LNCAP (cell line): ENCODE results near the gene SLC18A3.

Experiments used
- TF ChIP-seq, protein P1 (sequence below): fragments of 450-650 bp; IDR thresholded peaks from 2 replicates; pipeline ENCODE4 v1.5.1; 2017; ENCODE audit warnings: mild to moderate bottlenecking

SLC18A3 gene

DNA sequence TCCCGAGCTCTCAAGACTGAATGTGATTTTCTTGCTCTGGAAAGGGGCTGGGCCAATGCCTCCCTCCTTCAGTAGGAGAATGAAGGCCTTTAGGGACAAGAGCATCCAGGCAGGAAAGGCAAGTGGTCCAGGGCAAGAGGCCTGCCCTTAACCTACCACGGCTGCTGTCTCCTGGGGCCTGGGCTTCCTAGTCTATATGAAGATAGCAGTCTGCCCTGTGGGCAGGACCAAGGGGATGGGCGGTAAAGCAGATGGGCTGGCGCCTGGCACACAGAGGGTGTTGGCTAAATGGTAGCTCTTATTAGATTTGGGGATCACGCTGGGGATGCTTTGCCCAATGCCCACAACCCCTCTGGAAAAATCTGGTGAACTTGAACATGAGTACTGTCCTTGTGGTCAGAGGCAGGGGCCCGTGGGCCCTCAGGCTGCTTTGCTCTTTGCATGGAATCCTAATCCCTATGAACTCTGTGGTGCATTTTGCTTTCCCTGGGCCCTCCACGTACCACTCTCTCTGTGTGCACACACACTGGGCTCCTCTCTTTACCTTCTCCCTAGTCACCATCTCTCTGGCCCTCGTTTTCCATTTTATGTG is 24.1 kb downstream of the SLC18A3 start:
- TF ChIP-seq, protein P1, sequence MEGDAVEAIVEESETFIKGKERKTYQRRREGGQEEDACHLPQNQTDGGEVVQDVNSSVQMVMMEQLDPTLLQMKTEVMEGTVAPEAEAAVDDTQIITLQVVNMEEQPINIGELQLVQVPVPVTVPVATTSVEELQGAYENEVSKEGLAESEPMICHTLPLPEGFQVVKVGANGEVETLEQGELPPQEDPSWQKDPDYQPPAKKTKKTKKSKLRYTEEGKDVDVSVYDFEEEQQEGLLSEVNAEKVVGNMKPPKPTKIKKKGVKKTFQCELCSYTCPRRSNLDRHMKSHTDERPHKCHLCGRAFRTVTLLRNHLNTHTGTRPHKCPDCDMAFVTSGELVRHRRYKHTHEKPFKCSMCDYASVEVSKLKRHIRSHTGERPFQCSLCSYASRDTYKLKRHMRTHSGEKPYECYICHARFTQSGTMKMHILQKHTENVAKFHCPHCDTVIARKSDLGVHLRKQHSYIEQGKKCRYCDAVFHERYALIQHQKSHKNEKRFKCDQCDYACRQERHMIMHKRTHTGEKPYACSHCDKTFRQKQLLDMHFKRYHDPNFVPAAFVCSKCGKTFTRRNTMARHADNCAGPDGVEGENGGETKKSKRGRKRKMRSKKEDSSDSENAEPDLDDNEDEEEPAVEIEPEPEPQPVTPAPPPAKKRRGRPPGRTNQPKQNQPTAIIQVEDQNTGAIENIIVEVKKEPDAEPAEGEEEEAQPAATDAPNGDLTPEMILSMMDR = no peak

DNA sequence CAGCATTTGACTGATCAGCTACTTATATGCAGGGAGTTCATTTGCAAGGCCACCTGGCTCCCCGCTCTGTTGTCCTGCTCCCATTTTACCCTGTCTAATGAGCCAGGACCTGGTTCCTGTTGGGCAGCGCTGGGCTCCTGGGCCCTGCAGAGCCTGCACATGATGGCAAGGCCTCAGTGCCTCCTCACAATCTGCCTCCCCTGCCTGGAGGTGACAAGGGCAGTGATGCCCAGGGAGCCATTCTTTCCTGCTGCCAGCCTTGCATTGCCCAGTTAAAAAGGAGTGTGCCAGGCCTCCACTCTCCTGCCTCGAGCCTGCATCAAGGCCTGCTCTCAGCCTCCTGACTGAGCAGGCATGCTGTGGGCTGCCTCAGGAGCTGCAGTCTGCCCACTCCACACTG is 32.2 kb downstream of the SLC18A3 start:
- TF ChIP-seq, protein P1 = no peak

DNA sequence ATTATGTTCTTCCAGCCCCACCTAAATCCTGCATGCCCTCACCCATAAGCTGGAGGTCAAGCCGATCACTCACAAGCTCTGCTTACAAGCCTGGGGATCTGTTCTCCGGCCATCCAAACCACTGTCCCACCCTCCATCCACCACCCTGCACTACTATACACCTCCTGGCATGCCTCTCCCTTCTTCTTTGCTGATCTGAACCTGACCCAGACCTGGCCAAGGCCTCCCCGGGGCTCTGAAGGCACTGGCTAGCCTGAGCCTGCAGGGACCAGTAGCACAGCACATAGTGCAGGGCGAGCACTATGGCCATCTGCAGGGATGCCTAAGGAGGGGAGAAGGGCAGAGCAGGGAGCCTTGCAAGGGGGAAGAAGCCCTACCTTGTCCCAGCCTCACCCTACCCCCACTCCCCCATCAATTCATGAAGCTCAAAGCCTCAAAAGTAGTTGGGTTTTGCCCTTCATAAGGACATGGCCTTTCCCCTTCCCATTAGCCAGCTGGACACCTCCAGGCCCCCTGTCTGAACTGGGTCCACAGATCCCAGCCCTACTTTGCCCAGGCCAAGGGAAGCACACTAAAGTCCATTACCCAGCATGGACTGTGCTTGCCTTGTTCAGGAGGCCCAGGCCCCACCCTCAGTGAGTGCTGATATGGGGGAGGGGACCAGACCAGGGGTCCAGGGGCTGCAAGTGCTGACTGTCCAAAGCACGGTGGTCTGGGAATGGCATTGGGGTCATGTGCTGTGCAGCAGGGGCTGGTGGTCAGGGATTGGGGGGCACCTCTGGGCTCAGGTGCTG is 33.3 kb downstream of the SLC18A3 start:
- TF ChIP-seq, protein P1 = no peak

DNA sequence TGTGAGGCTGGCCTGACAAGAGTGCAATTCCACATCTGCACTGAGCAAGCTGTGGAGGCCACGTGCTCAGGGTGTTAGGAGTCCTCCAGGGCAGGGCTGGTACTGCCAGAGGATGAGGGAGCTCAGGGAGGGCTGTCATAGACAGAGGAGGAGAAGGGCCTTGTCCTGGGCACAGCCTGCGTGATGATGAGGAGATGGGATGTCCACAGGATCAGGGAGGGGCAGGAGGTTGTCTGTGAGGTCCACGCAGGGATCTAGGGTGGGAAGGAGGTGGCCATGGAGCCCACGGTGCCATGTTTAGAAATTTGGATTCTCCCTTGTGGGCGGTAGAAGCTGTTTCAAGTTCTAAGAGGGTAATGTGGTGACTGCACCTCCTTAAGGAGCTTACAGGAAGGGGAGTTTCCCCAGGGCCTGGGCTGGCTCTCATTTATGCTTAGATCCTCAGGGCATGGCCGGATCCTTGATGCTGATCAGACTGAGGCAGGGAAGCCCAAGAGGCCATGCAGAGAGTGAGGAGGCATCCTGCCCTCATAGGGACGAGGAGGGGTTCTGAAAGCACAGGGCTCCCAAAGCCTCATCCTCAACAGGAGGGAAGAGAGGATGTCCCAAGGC is 34.0 kb downstream of the SLC18A3 start:
- TF ChIP-seq, protein P1 = no peak

DNA sequence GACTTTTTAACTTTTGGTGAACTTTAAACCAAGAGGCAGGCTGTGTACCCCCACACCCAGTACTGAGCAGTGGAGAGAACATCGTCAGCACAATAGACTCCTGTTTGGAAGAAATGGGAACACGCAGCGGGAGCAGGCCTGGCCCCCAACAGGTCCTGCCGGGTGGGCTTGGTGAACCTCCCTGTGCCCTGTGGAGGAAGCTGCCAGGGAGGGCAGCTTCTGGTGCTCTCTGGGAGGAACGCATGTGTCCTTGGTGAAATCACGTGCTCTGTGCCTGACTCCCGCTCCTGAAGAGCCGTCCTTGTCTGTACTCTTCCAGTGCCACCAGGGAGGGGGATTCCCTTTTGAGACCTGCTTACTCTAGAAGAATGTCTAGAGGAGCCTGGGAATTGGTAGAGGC is 35.3 kb downstream of the SLC18A3 start:
- TF ChIP-seq, protein P1 = no peak

DNA sequence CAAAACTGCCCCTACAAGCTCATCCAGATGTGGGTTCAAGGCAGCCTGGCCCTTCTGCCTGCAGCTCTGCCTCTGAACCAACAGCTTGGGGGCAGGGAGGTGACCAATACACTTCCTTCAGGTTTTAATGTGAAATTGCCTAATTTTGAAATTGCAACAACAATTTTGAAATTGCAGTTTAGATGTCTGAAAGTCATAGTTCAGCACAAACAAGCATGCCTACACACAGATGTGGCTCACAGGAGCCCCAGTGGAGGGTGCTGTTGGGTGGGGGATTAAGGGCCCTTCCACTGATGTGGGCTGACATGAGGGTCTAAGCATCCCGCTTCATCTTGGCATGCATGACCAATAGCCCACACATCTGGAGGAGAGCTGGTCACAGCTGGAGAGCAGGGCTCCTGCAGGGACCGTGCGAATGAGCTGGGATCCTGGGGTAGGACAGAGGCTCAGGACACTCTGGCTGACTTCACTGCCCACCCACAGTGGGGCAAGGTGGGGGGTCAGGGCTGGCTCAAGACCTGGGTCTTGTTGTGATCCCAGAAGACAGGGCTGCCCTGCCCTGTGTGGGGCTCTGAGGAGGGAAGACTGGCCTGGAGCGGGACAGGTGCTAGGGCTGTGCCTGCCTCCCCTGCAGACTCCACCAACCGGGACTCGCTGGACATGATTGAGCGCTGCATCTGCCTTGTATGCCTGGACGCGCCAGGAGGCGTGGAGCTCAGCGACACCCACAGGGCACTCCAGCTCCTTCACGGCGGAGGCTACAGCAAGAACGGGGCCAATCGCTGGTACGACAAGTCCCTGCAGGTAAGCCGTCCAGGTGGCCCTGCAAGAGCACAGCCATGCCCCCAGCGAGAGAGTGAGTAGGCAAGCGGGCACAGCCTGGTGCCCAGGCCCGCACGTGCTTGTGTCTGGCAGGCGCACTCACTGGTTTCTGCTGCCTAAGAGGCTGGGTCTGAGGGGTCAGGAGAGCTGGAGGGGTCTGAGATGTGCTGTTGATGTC is 36.1 kb downstream of the SLC18A3 start:
- TF ChIP-seq, protein P1 = no peak

DNA sequence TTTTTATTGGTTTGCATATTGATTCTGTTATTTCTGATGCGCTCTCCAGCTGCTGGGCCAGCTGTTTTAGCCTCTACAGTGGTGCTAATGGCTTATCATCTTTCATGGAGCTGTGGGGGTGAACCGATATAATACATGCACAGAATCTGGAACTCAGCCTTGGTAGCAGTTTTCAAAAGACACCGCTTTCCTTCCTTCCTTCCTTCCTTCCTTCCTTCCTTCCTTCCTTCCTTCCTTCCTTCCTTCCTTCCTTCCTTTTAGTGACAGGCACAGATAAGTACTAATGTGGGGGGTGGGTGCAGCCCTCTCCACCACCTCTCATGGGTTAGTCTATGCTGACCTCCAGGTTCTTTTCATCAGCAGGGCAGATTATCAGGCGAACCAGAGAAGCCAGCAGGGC is 37.4 kb downstream of the SLC18A3 start:
- TF ChIP-seq, protein P1 = no peak
